NCI-H748 treated with DMSO at 0.1 percent for 48 hours (cell line): ENCODE measurements around the gene SDC3.
"Not testable (repeated sequence)": the region's sequence is repeated elsewhere in the genome, so short reads cannot be mapped to it uniquely, and the experiment has no call there.

Source experiments
- DNase-seq: peaks from one replicate; lab custom pipeline; 2025; lab: John Stamatoyannopoulos, UW

Gene SDC3

GRCh38 chr1:30908696-30909364 is at the start of gene SDC3:
Gene SDC3, minus strand, starts transcription at chr1:30908758. Its CDS starts 172 bp downstream, at chr1:30908586.
- DNase-seq: no peak

GRCh38 chr1:30957560-30958222 is 49.1 kb upstream of the SDC3 start:
- no peak for DNase-seq

- no peak for DNase-seq
Measured at GRCh38 chr1:30955448-30956015, 47.0 kb upstream of the SDC3 start.

- no peak for DNase-seq
Measured at GRCh38 chr1:30953685-30954084, 45.1 kb upstream of the SDC3 start.

GRCh38 chr1:30952098-30952497 is 43.5 kb upstream of the SDC3 start:
- DNase-seq: no peak

- DNase-seq: no peak
Measured at GRCh38 chr1:30950700-30951099, 42.1 kb upstream of the SDC3 start.

GRCh38 chr1:30950053-30950452 is 41.5 kb upstream of the SDC3 start:
- DNase-seq: no peak

GRCh38 chr1:30949487-30949838 is 40.9 kb upstream of the SDC3 start:
- DNase-seq: not testable (repeated sequence)

- DNase-seq: not testable (repeated sequence)
Measured at GRCh38 chr1:30948813-30949486, 40.4 kb upstream of the SDC3 start.

- no peak for DNase-seq
Measured at GRCh38 chr1:30948278-30948677, 39.7 kb upstream of the SDC3 start.

GRCh38 chr1:30947212-30947611 is 38.7 kb upstream of the SDC3 start:
- no peak for DNase-seq

GRCh38 chr1:30942326-30942963 is 33.9 kb upstream of the SDC3 start:
- peak; percentile 41 for DNase-seq

- DNase-seq: no peak
Measured at GRCh38 chr1:30940541-30940940, 32.0 kb upstream of the SDC3 start.

- DNase-seq: no peak
Measured at GRCh38 chr1:30936541-30937171, 28.1 kb upstream of the SDC3 start.

- not testable (repeated sequence) for DNase-seq
Measured at GRCh38 chr1:30935758-30936157, 27.2 kb upstream of the SDC3 start.

GRCh38 chr1:30934613-30935012 is 26.1 kb upstream of the SDC3 start:
- no peak for DNase-seq

GRCh38 chr1:30933874-30934252 is 25.3 kb upstream of the SDC3 start:
- no peak for DNase-seq

- DNase-seq: no peak
Measured at GRCh38 chr1:30930631-30931173, 22.1 kb upstream of the SDC3 start.

GRCh38 chr1:30929944-30930525 is 21.5 kb upstream of the SDC3 start:
- no peak for DNase-seq

GRCh38 chr1:30929135-30929889 is 20.8 kb upstream of the SDC3 start:
- no peak for DNase-seq

- no peak for DNase-seq
Measured at GRCh38 chr1:30928789-30929134, 20.2 kb upstream of the SDC3 start.
